Skeletal muscle tissue (tissue), 4 donors: ENCODE measurements around the gene KCNJ10. TPM values are rescaled to one million over a fixed set of nuclear protein-coding genes. Genes with fewer than 3 reads are reported as not detected.

Experiments
- H3K27ac ChIP-seq: one replicate; pipeline ENCODE4 v1.7.0; 2013; ENCODE audit warnings: mild to moderate bottlenecking, low read depth, low read length, inconsistent platforms
- H3K27me3 ChIP-seq, 3 donors: one replicate each; pipeline ENCODE4 v1.7.0; 2013; ENCODE audit warnings: low read length in 3 of 3; ENCODE audit not compliant: control insufficient read depth in 3 of 3, insufficient read depth in 3 of 3
- H3K36me3 ChIP-seq, 3 donors: one replicate each; pipeline ENCODE4 v1.7.0; 2013; ENCODE audit warnings: low read length in 3 of 3; ENCODE audit not compliant: control insufficient read depth in 3 of 3, insufficient read depth in 3 of 3
- H3K4me1 ChIP-seq, 3 donors: one replicate each; pipeline ENCODE4 v1.7.0; 2013; ENCODE audit warnings: low read length in 3 of 3, mild to moderate bottlenecking in 3 of 3; ENCODE audit not compliant: control insufficient read depth in 3 of 3, insufficient read depth in 3 of 3
- H3K4me3 ChIP-seq, 3 donors: one replicate each; pipeline ENCODE4 v1.7.0; 2013; ENCODE audit warnings: low read length in 3 of 3
- H3K9ac ChIP-seq, 3 donors: one replicate each; pipeline ENCODE4 v1.7.0; 2013; ENCODE audit warnings: low read length in 3 of 3, mild to moderate bottlenecking in 3 of 3, moderate library complexity in 2 of 3, low read depth in 1 of 3
- H3K9me3 ChIP-seq, 3 donors: one replicate each; pipeline ENCODE4 v1.7.0; 2013; ENCODE audit warnings: low read length in 3 of 3; ENCODE audit not compliant: control insufficient read depth in 3 of 3
- total RNA-seq: library from RNA; depleted of rRNA; stranded (reverse); fragments of >200 nt; gene quantifications from one replicate; pipeline ENCODE4 v1.2.3, GENCODE V29; 2014
- donor health status: Osteomylitis.

The KCNJ10 gene
- 0.52 TPM for total RNA-seq

GRCh38 chr1:160069460-160070231 lies at the start of gene KCNJ10:
Gene KCNJ10, minus strand, starts transcription at chr1:160070160. Its CDS starts 27,628 bp downstream, at chr1:160042532.
- Histone ChIP-seq H3K9ac (peak within 1 kb of the TSS; percentile 52 to 74 (median 72)), H3K4me3 (peak within 1 kb of the TSS; percentile 85 to 90 (median 88)), H3K9me3 (no peaks in the 10 kb centered on the region), H3K4me1 (peaks cover 7 to 12% (median 7%) of the 10 kb centered on the region in 3 donors), H3K27me3 (peaks cover 0 to 6% (median 0%) of the 10 kb centered on the region in 3 donors), H3K27ac (no peak within 1 kb of the TSS), H3K36me3 (no peaks in the 10 kb centered on the region)

GRCh38 chr1:160118928-160119327 lies 49.0 kb upstream of the KCNJ10 start:
- Histone ChIP-seq H3K4me1 (peaks cover 74 to 86% (median 78%) of the 10 kb centered on the region in 3 donors), H3K4me3 (peak overlapping the region; percentile 24 to 92 (median 84)), H3K9me3 (no peaks in the 10 kb centered on the region), H3K27me3 (no peaks in the 10 kb centered on the region), H3K9ac (peak overlapping the region; percentile 89 to 99 (median 93)), H3K36me3 (peaks cover 32 to 51% (median 38%) of the 10 kb centered on the region in 3 donors), H3K27ac (peak overlapping the region; percentile 96)

GRCh38 chr1:160117709-160118183 lies 47.8 kb upstream of the KCNJ10 start:
- H3K9ac ChIP-seq = peak overlapping the region; percentile 89 to 99 (median 93)

GRCh38 chr1:160117300-160117699 lies 47.3 kb upstream of the KCNJ10 start:
- Histone ChIP-seq H3K4me3 (peak overlapping the region; percentile 84 to 96 (median 92)), H3K9ac (peak overlapping the region; percentile 89 to 99 (median 93)), H3K27ac (peak overlapping the region; percentile 96), H3K9me3 (no peaks in the 10 kb centered on the region), H3K4me1 (peaks cover 77 to 86% (median 79%) of the 10 kb centered on the region in 3 donors), H3K36me3 (peaks cover 16 to 37% (median 22%) of the 10 kb centered on the region in 3 donors), H3K27me3 (no peaks in the 10 kb centered on the region)

More at GRCh38 chr1:160117709-160118183, 47.8 kb upstream of the KCNJ10 start:
- H3K9me3 ChIP-seq = no peaks in the 10 kb centered on the region
- peak overlapping the region; percentile 84 to 96 (median 92) for H3K4me3 ChIP-seq
- peak overlapping the region; percentile 96 for H3K27ac ChIP-seq
- peaks cover 74 to 86% (median 78%) of the 10 kb centered on the region in 3 donors for H3K4me1 ChIP-seq
- peaks cover 21 to 39% (median 27%) of the 10 kb centered on the region in 3 donors for H3K36me3 ChIP-seq
- no peaks in the 10 kb centered on the region for H3K27me3 ChIP-seq

GRCh38 chr1:160116283-160117147 lies 46.6 kb upstream of the KCNJ10 start:
- no peaks in the 10 kb centered on the region for H3K27me3 ChIP-seq
- peak overlapping the region; percentile 89 to 99 (median 99) for H3K9ac ChIP-seq
- H3K9me3 ChIP-seq = no peaks in the 10 kb centered on the region
- peaks cover 9 to 32% (median 17%) of the 10 kb centered on the region in 3 donors for H3K36me3 ChIP-seq
- H3K4me3 ChIP-seq = peak overlapping the region; percentile 92 to 97 (median 96)
- peaks cover 74 to 85% (median 77%) of the 10 kb centered on the region in 3 donors for H3K4me1 ChIP-seq
- peak overlapping the region; percentile 96 for H3K27ac ChIP-seq

- Histone ChIP-seq H3K4me3 (peak within 1 kb of the TSS; percentile 92 to 97 (median 96)), H3K4me1 (peaks cover 66 to 77% (median 69%) of the 10 kb centered on the region in 3 donors), H3K9ac (peak within 1 kb of the TSS; percentile 89 to 99 (median 99)), H3K27ac (peak within 1 kb of the TSS; percentile 96), H3K27me3 (no peaks in the 10 kb centered on the region), H3K9me3 (no peaks in the 10 kb centered on the region), H3K36me3 (peaks cover under 1 to 24% (median 9%) of the 10 kb centered on the region in 3 donors)
Observed at GRCh38 chr1:160115545-160116282, 45.8 kb upstream of the KCNJ10 start, which contains the start of gene ATP1A2. Gene ATP1A2, plus strand, starts transcription at chr1:160115759. Its CDS starts 103 bp downstream, at chr1:160115862.

- peak overlapping the region; percentile 96 for H3K27ac ChIP-seq
- H3K4me1 ChIP-seq = peaks cover 58 to 75% (median 59%) of the 10 kb centered on the region in 3 donors
- H3K27me3 ChIP-seq = no peaks in the 10 kb centered on the region
- peak overlapping the region in 2 of 3 donors; percentile 38 to 56 for H3K4me3 ChIP-seq
- no peaks in the 10 kb centered on the region for H3K9me3 ChIP-seq
- peak overlapping the region; percentile 68 to 99 (median 71) for H3K9ac ChIP-seq
- peaks cover 0 to 21% (median 9%) of the 10 kb centered on the region in 3 donors for H3K36me3 ChIP-seq
Observed at GRCh38 chr1:160114085-160114484, 44.1 kb upstream of the KCNJ10 start.

GRCh38 chr1:160113407-160113806 lies 43.4 kb upstream of the KCNJ10 start:
- H3K27ac ChIP-seq = peak overlapping the region; percentile 96
- peaks cover 52 to 72% (median 59%) of the 10 kb centered on the region in 3 donors for H3K4me1 ChIP-seq
- no peaks in the 10 kb centered on the region for H3K9me3 ChIP-seq
- no peaks in the 10 kb centered on the region for H3K27me3 ChIP-seq
- H3K4me3 ChIP-seq = peak overlapping the region; percentile 34 to 56 (median 43)
- peak overlapping the region; percentile 68 to 99 (median 71) for H3K9ac ChIP-seq
- H3K36me3 ChIP-seq = peaks cover 0 to 17% (median 3%) of the 10 kb centered on the region in 3 donors

- Histone ChIP-seq H3K4me1 (peaks cover 48 to 63% (median 53%) of the 10 kb centered on the region in 3 donors), H3K36me3 (peaks cover 0 to 13% (median 0%) of the 10 kb centered on the region in 3 donors), H3K9me3 (no peaks in the 10 kb centered on the region), H3K9ac (peak overlapping the region; percentile 5 to 99 (median 68)), H3K27ac (peak overlapping the region; percentile 96), H3K4me3 (peak overlapping the region in 1 of 3 donors; percentile 6), H3K27me3 (no peaks in the 10 kb centered on the region)
Observed at GRCh38 chr1:160112357-160112756, 42.4 kb upstream of the KCNJ10 start.
